Liver (tissue), 9 donors: ENCODE results near the gene GSK3B. TPM values are rescaled to one million over a fixed set of nuclear protein-coding genes. Genes with fewer than 3 reads are reported as not detected.

Experiments
- DNase-seq: peaks from one replicate; pipeline ENCODE4 v3.0.0-alpha.2; 2017; ENCODE audit warnings: low spot score
- H3K27ac ChIP-seq, 2 donors: one replicate each; pipeline ENCODE4 v1.7.0; 2013; ENCODE audit warnings: inconsistent platforms in 2 of 2, low read length in 2 of 2, control low read depth in 1 of 2, low read depth in 1 of 2, mild to moderate bottlenecking in 1 of 2
- H3K27me3 ChIP-seq, 4 donors: one replicate each; pipeline versions ENCODE4 v1.6.1 to v1.7.0; 2013; ENCODE audit warnings: low read length in 3 of 4, inconsistent platforms in 1 of 4, mild to moderate bottlenecking in 1 of 4, moderate library complexity in 1 of 4; ENCODE audit not compliant: control insufficient read depth in 4 of 4, insufficient read depth in 4 of 4
- H3K36me3 ChIP-seq, 4 donors: one replicate each; pipeline versions ENCODE4 v1.6.1 to v1.7.0; 2013; ENCODE audit warnings: low read length in 3 of 4, mild to moderate bottlenecking in 3 of 4, low read depth in 1 of 4, moderate library complexity in 1 of 4; ENCODE audit not compliant: control insufficient read depth in 4 of 4, insufficient read depth in 3 of 4
- H3K4me1 ChIP-seq, 4 donors: one replicate each; pipeline versions ENCODE4 v1.6.1 to v1.7.0; 2013; ENCODE audit warnings: low read length in 3 of 4, mild to moderate bottlenecking in 3 of 4, moderate library complexity in 1 of 4; ENCODE audit not compliant: control insufficient read depth in 4 of 4, insufficient read depth in 4 of 4
- H3K4me3 ChIP-seq, 3 donors: one replicate each; pipeline versions ENCODE4 v1.6.1 to v1.7.0; 2013; ENCODE audit warnings: low read length in 3 of 3, control low read depth in 1 of 3, low read depth in 1 of 3, mild to moderate bottlenecking in 1 of 3
- H3K9ac ChIP-seq, 2 donors: one replicate each; pipeline ENCODE4 v1.7.0; 2013; ENCODE audit warnings: low read length in 2 of 2, mild to moderate bottlenecking in 2 of 2, moderate library complexity in 2 of 2, control low read depth in 1 of 2, low read depth in 1 of 2
- H3K9me3 ChIP-seq, 4 donors: one replicate each; pipeline versions ENCODE4 v1.6.1 to v1.7.0; 2013; ENCODE audit warnings: low read length in 3 of 4; ENCODE audit not compliant: control insufficient read depth in 4 of 4
- ATF3 ChIP-seq: IDR thresholded peaks from 2 replicates; pipeline ENCODE4 v1.6.1; 2016; ENCODE audit warnings: antibody characterized with exemption
- EGR1 ChIP-seq, 2 donors: IDR thresholded peaks; 2 replicates each; pipeline ENCODE4 v1.6.1; 2016 to 2018; ENCODE audit warnings: antibody characterized with exemption in 2 of 2, low read depth in 2 of 2
- FOXA1 ChIP-seq: IDR thresholded peaks from 2 replicates; pipeline ENCODE4 v1.6.1; 2016; ENCODE audit warnings: antibody characterized with exemption
- FOXA2 ChIP-seq: IDR thresholded peaks from 2 replicates; pipeline ENCODE4 v1.6.1; 2016; ENCODE audit warnings: antibody characterized with exemption
- GABPA ChIP-seq, 2 donors: IDR thresholded peaks in 1 of 2; conservative IDR thresholded peaks in 1 of 2; 2 replicates each; pipeline ENCODE4 v1.6.1; 2016; ENCODE audit warnings: antibody characterized with exemption in 2 of 2, mild to moderate bottlenecking in 1 of 2, moderate library complexity in 1 of 2
- HNF4A ChIP-seq, 2 donors: conservative IDR thresholded peaks; 2 replicates each; pipeline ENCODE4 v1.6.1; 2016; ENCODE audit warnings: antibody characterized with exemption in 2 of 2, mild to moderate bottlenecking in 2 of 2
- HNF4G ChIP-seq: IDR thresholded peaks from 2 replicates; pipeline ENCODE4 v1.6.1; 2016; ENCODE audit warnings: antibody characterized with exemption
- JUND ChIP-seq, 2 donors: IDR thresholded peaks; 2 replicates each; pipeline ENCODE4 v1.6.1; 2016; ENCODE audit warnings: antibody characterized with exemption in 2 of 2
- MAX ChIP-seq: IDR thresholded peaks from 2 replicates; pipeline ENCODE4 v1.6.1; 2016; ENCODE audit warnings: antibody characterized with exemption
- NR2F2 ChIP-seq: IDR thresholded peaks from 2 replicates; pipeline ENCODE4 v1.6.1; 2016; ENCODE audit warnings: antibody characterized with exemption
- RAD21 ChIP-seq, 2 donors: IDR thresholded peaks; 2 replicates each; pipeline ENCODE4 v1.6.1; 2016; ENCODE audit warnings: antibody characterized with exemption in 2 of 2, mild to moderate bottlenecking in 2 of 2
- SP1 ChIP-seq: IDR thresholded peaks from 2 replicates; pipeline ENCODE4 v1.6.1; 2018; ENCODE audit warnings: antibody characterized with exemption, mild to moderate bottlenecking
- TAF1 ChIP-seq: conservative IDR thresholded peaks from 2 replicates; pipeline ENCODE4 v1.6.1; 2016; ENCODE audit warnings: antibody characterized with exemption, mild to moderate bottlenecking
- YY1 ChIP-seq: IDR thresholded peaks from 2 replicates; pipeline ENCODE4 v1.6.1; 2016; ENCODE audit warnings: antibody characterized with exemption, mild to moderate bottlenecking
- WGBS: extraction: QIAGEN DNeasy Blood & Tissue Kit; methylation state at CpG from one replicate; pipeline ENCODE4 v1.1.7; 2013; 5-methylcytosine and 5-hydroxymethylcytosine counted together
- polyA plus RNA-seq, 2 donors: library from polyadenylated mRNA; stranded (reverse) in 1 of 2; unstranded in 1 of 2; fragments of 200-250 nt in 1 of 2; fragments of >200 nt in 1 of 2; fragmentation: Nextera tagmentation in 1 of 2; extraction: Ambion mirVana in 1 of 2; gene quantifications; one replicate each; pipeline versions ENCODE4 v1.2.1 to v1.2.3, GENCODE V29; 2013 to 2015
- total RNA-seq, 2 donors: library from RNA; depleted of rRNA; stranded (reverse); fragments of >200 nt; gene quantifications; one replicate each; pipeline ENCODE4 v1.2.3, GENCODE V29; 2014
- TF ChIP-seq, protein P1 (sequence below): IDR thresholded peaks from 2 replicates; pipeline ENCODE4 v1.6.1; 2016; ENCODE audit warnings: antibody characterized with exemption, mild to moderate bottlenecking
- TF ChIP-seq, protein P2 (sequence below): fragments of 150-350 bp; IDR thresholded peaks from 2 replicates; pipeline ENCODE4 v1.5.1; 2017; ENCODE audit warnings: improper control_type of control experiment, low read depth, low read length; ENCODE audit not compliant: missing input control
- TF ChIP-seq, protein P3 (sequence below): IDR thresholded peaks from 2 replicates; pipeline ENCODE4 v1.6.1; 2016; ENCODE audit warnings: antibody characterized with exemption
- donor health status: healthy.
- donor health status: healthy.
- donor health status: healthy.
- donor health status: healthy.
- donor health status: healthy.

Gene GSK3B
- total and polyA plus RNA-seq, 4 donors: 10.5 to 20.8 (median 18.5) TPM

GRCh38 chr3:119790369-119790768 is 303.9 kb downstream of the GSK3B start:
- 96% methylated on average over 3 of the region's 3 CpGs for WGBS
- peaks cover 10 to 83% (median 55%) of the 10 kb centered on the region in 4 donors for H3K4me1 ChIP-seq
- no peak overlapping the region for H3K9ac ChIP-seq
- peaks cover 0 to 2% (median 0%) of the 10 kb centered on the region in 4 donors for H3K36me3 ChIP-seq
- no peak overlapping the region for H3K4me3 ChIP-seq
- TF ChIP-seq, protein P1, sequence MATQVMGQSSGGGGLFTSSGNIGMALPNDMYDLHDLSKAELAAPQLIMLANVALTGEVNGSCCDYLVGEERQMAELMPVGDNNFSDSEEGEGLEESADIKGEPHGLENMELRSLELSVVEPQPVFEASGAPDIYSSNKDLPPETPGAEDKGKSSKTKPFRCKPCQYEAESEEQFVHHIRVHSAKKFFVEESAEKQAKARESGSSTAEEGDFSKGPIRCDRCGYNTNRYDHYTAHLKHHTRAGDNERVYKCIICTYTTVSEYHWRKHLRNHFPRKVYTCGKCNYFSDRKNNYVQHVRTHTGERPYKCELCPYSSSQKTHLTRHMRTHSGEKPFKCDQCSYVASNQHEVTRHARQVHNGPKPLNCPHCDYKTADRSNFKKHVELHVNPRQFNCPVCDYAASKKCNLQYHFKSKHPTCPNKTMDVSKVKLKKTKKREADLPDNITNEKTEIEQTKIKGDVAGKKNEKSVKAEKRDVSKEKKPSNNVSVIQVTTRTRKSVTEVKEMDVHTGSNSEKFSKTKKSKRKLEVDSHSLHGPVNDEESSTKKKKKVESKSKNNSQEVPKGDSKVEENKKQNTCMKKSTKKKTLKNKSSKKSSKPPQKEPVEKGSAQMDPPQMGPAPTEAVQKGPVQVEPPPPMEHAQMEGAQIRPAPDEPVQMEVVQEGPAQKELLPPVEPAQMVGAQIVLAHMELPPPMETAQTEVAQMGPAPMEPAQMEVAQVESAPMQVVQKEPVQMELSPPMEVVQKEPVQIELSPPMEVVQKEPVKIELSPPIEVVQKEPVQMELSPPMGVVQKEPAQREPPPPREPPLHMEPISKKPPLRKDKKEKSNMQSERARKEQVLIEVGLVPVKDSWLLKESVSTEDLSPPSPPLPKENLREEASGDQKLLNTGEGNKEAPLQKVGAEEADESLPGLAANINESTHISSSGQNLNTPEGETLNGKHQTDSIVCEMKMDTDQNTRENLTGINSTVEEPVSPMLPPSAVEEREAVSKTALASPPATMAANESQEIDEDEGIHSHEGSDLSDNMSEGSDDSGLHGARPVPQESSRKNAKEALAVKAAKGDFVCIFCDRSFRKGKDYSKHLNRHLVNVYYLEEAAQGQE: no peak
- TF ChIP-seq YY1: no peak
- TF ChIP-seq FOXA2: no peak
- TF ChIP-seq GABPA (IDR thresholded peaks at IDR 0.05 in 1 of 2, conservative IDR thresholded peaks at IDR 0.05 in 1 of 2): no peak
- TF ChIP-seq, protein P2, sequence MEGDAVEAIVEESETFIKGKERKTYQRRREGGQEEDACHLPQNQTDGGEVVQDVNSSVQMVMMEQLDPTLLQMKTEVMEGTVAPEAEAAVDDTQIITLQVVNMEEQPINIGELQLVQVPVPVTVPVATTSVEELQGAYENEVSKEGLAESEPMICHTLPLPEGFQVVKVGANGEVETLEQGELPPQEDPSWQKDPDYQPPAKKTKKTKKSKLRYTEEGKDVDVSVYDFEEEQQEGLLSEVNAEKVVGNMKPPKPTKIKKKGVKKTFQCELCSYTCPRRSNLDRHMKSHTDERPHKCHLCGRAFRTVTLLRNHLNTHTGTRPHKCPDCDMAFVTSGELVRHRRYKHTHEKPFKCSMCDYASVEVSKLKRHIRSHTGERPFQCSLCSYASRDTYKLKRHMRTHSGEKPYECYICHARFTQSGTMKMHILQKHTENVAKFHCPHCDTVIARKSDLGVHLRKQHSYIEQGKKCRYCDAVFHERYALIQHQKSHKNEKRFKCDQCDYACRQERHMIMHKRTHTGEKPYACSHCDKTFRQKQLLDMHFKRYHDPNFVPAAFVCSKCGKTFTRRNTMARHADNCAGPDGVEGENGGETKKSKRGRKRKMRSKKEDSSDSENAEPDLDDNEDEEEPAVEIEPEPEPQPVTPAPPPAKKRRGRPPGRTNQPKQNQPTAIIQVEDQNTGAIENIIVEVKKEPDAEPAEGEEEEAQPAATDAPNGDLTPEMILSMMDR: no peak
- no peak for TF ChIP-seq JUND (IDR thresholded peaks at IDR 0.05)
- TF ChIP-seq, protein P3, sequence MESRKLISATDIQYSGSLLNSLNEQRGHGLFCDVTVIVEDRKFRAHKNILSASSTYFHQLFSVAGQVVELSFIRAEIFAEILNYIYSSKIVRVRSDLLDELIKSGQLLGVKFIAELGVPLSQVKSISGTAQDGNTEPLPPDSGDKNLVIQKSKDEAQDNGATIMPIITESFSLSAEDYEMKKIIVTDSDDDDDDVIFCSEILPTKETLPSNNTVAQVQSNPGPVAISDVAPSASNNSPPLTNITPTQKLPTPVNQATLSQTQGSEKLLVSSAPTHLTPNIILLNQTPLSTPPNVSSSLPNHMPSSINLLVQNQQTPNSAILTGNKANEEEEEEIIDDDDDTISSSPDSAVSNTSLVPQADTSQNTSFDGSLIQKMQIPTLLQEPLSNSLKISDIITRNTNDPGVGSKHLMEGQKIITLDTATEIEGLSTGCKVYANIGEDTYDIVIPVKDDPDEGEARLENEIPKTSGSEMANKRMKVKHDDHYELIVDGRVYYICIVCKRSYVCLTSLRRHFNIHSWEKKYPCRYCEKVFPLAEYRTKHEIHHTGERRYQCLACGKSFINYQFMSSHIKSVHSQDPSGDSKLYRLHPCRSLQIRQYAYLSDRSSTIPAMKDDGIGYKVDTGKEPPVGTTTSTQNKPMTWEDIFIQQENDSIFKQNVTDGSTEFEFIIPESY: no peak
- TF ChIP-seq FOXA1: no peak
- TF ChIP-seq RAD21 (IDR thresholded peaks at IDR 0.05): no peak
- no peak for TF ChIP-seq MAX
- H3K9me3 ChIP-seq: no peaks in the 10 kb centered on the region
- no peak overlapping the region for H3K27ac ChIP-seq
- H3K27me3 ChIP-seq: no peaks in the 10 kb centered on the region
- DNase-seq: no peak

DNA sequence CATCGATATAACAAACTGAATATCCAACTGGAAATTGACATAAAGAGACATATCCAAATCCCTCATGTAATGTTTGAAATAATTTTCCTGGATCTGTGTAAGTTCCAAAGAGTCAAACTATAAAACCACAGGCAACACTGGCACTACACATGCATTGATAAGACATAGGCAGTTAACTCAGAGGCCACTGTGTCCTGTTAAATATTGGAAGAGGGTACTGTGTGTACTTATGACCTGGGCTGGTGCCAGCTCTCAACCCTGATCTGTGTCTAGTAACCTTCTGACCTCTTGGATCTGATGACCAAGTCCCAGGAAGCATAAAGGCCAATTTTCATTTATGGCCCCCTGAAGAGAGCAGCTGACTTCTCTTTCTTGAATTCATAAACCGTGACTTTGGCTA is 307.8 kb downstream of the GSK3B start:
- Histone ChIP-seq H3K27ac (peak overlapping the region; percentile 51 to 69), H3K27me3 (no peaks in the 10 kb centered on the region), H3K9me3 (no peaks in the 10 kb centered on the region), H3K4me3 (peak overlapping the region in 2 of 3 donors; percentile 40 to 42), H3K36me3 (peaks cover 0 to 2% (median 0%) of the 10 kb centered on the region in 4 donors), H3K4me1 (peaks cover 7 to 57% (median 30%) of the 10 kb centered on the region in 4 donors), H3K9ac (peak overlapping the region in 1 of 2 donors; percentile 63)
- WGBS: 36% methylated on average over 2 of the region's 2 CpGs
- no peak for DNase-seq
- TF ChIP-seq SP1 (peak; percentile 90), FOXA1 (peak; percentile 48), EGR1 (IDR thresholded peaks at IDR 0.05; ENCODE audit: low read depth in 2 of 2) (no peak), GABPA (IDR thresholded peaks at IDR 0.05 in 1 of 2, conservative IDR thresholded peaks at IDR 0.05 in 1 of 2) (no peak), YY1 (peak; percentile 26), FOXA2 (peak; percentile 71), ATF3 (peak; percentile 65), JUND (IDR thresholded peaks at IDR 0.05) (peak; percentile 40 to 46), NR2F2 (peak; percentile 87), HNF4A (conservative IDR thresholded peaks at IDR 0.05) (peak; percentile 84), MAX (peak; percentile 66), RAD21 (IDR thresholded peaks at IDR 0.05) (peak; percentile 17 to 48), HNF4G (peak; percentile 34), TAF1 (peak; percentile 79)
- TF ChIP-seq, protein P1: peak; percentile 28
- TF ChIP-seq, protein P2: no peak
